Measurements from ENCODE around the gene DIP2C.
"Not testable (repeated sequence)": the region's sequence is repeated elsewhere in the genome, so short reads cannot be mapped to it uniquely, and the experiment has no call there.

The DIP2C gene

GRCh38 chr10:285216-285615 lies 404.3 kb downstream of the DIP2C start:
- DNase-seq = no peak

DNA sequence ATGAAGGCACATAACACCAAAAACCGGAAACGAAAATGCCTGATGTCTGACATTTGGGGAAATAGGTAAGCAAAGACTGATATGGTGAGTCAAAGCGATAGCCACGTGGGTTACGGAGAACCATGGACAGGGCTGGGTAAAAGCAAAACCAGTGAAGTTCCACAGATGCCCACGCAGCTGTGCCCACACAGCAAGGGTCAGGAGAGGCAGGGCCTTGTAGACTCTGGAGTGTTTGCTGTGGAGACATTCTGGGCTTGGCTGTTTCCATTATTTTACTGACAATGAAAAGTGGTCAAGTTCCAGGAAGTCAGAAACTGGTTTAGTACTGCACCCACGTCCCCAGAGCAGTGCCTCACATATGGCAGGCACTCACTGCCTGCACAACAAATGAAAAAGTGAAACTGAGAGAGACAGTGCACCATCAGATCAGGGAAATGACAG lies 405.5 kb downstream of the DIP2C start:
- no peak for DNase-seq

- no peak for DNase-seq
Observed at GRCh38 chr10:283140-283479, 406.4 kb downstream of the DIP2C start.

- no peak for DNase-seq
Observed at GRCh38 chr10:282294-283139, 407.0 kb downstream of the DIP2C start.

GRCh38 chr10:279655-280054 lies 409.8 kb downstream of the DIP2C start:
- no peak for DNase-seq

DNA sequence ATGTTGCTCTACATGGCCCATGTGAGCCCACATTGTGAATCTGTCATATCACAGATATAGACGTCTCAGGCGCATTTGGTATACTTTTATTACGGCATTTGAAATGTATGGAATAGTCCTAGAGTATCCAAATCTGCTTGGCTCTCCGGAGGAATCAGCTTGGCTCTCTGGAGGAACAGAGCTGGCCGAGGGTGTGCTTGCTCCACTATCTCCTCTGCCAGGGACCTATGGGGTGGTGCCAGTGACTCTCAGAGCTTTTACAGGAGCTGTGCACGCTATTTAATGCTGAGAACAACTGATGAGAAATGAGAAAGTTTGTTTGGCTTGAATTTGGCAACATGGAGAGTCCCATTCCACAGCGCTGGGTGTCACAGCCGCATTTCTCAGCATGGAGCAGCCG lies 410.2 kb downstream of the DIP2C start:
- no peak for DNase-seq

DNA sequence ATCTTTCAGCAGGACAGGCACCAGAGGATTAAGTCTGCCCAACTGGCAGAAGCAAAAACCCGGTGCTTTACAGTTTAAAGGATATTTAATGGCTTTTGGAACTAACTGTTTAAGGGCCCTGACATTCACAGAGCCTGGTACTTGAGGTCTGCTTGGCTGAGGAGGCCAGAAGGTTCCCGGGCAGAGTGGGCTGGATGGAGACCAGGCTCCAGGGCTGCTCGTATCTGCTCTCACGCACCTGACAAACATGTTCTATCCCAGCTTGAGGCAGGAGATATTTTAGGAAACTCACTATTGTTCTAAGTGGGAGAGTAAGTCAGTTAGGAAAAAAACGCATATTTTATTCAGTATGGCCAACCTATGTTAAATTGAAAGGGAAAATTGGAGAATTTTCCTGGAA lies 410.8 kb downstream of the DIP2C start:
- no peak for DNase-seq

DNA sequence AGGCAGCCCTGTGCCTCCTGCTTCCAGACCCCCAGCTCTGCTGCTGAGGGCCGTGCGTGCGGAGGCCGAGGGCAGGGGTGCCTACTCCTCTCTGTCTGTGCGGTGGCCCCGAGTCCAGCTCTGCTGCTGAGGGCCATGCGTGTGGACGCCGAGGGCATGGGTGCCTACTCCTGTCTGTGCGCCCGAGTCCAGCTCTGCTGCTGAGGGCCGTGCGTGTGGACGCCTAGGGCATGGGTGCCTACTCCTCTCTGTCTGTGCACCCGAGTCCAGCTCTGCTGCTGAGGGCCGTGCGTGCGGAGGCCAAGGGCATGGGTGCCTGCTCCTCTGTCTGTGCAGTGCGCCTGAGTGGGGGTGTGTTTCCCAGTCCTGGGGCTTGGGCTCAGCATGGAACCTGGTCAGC lies 411.5 kb downstream of the DIP2C start:
- no peak for DNase-seq

DNA sequence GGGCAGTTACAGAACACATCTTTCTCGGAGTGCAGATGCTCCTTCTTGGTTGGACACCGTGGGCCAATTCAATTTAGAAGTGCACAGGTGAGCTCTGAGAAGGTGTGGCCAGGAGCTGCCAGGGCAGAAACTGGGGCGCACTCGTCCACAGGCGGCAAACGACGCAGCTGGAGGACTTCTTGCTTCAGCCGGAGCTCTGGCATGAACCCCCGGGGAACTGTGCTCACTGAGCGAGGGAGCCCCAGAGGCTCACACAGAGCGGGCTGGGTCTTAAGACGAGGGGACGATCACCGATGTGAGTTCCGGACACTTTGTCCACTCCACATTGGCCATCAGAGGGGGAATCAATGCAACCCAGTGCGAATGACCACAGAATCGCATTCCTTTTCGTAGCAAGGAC lies 413.8 kb downstream of the DIP2C start:
- DNase-seq = no peak

DNA sequence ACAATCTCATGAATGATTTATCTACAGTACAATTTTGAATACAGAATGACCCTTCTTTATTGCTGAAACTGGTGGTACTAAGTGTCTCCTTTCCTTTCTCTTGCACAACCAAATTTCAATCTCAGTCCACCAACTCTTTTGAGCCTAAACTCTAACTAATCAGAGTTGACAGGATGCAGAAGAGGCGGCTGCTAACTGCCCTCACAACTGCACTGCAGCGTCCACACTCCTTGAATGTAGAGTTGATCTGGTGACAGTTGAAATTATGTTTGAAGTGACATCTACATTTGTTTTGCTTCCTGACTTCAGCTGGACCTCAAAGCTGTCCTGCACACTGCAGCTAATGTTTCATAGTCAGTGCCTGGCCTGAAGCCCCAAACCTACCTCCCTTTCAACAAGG lies 414.6 kb downstream of the DIP2C start:
- DNase-seq = no peak

DNA sequence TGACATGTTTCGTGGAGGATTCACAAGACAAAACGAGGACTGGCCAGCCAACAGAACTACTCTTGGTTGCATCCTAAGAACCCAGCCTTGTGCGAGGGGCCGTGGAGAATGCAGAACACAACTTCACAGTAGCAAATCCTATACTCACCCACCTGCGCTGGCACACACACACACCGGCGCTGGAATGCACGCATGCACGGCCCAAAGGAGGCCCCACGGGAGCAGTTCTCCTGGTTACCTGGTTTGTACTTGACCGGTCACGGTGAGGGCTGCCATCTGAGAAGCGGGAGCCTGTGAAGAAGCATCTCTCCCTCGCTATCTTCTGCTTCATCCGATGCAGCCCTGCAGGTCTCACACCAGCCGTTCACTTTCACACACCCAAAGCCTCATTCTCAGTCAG lies 416.4 kb downstream of the DIP2C start:
- DNase-seq = no peak

- no peak for DNase-seq
Observed at GRCh38 chr10:271722-272121, 417.7 kb downstream of the DIP2C start.

- DNase-seq = no peak
Observed at GRCh38 chr10:271201-271600, 418.3 kb downstream of the DIP2C start.

DNA sequence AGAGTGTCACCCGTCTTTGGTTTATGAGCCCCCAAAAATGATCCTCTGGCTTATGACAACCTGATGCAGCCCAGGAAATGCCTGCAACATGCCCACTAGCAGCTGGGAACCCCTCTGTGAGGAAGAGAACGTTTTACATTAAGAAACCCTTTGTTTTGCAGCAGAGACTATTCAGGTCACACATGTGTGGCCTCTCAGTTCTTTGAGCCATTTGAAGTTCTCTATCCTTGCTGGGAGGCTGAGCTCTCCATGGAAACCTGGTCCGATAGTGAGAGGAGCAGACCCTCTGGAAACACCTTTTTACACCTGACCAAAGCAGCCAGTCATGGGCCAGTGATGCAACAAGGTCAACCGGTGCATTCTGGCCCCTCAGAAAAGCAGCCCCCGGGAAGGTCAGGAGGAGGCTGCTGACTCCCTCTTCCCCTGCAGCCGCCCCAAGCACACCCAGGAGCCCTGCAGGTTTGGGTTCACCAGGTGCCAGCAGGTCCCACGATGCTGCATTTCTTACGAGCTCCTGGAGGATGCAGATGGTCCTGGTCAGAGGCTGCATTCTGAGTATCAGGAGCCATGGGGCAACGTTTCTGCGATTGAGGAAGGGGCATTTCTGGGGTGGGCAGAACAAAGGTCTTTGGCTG lies 419.9 kb downstream of the DIP2C start:
- no peak for DNase-seq

- no peak for DNase-seq
Observed at GRCh38 chr10:267705-268104, 421.8 kb downstream of the DIP2C start.

DNA sequence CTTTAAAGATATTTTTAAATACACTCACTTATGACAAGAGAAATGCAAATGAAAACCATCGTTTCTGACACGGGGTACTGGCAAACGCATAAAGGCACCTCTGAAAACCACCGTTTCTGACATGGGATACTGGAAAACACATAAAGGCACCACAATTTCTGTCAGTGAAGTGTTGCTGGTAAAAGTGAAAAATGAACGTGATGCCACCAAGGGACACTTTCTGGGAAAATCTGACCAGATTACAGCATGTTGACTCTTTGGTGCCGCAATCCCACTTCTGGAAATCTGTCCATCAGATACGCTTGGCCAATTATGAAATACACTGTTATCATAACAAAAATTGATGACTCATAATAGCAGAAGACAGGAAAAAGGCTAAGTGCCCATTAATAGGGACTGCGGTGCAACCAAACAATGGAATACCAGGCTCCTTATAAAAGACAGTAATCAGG lies 422.5 kb downstream of the DIP2C start:
- no peak for DNase-seq

- DNase-seq = not testable (repeated sequence)
Observed at GRCh38 chr10:265816-266588, 423.5 kb downstream of the DIP2C start.

DNA sequence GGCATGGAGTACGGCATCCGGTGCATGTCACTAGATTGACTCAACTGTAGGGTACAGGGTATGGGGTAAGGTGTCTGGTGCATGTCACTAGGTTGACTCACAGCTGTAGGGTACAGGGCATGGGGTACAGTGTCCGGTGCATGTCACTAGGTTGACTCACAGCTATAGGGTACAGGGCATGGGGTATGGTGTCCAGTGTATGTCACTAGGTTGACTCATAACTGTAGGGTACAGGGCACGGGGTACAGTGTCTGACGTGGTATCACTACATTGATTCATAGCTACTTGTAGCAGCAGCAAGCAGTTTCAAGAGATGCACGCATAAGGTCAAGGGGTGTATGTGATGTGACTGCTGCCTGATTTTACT lies 424.4 kb downstream of the DIP2C start:
- DNase-seq = not testable (repeated sequence)

DNA sequence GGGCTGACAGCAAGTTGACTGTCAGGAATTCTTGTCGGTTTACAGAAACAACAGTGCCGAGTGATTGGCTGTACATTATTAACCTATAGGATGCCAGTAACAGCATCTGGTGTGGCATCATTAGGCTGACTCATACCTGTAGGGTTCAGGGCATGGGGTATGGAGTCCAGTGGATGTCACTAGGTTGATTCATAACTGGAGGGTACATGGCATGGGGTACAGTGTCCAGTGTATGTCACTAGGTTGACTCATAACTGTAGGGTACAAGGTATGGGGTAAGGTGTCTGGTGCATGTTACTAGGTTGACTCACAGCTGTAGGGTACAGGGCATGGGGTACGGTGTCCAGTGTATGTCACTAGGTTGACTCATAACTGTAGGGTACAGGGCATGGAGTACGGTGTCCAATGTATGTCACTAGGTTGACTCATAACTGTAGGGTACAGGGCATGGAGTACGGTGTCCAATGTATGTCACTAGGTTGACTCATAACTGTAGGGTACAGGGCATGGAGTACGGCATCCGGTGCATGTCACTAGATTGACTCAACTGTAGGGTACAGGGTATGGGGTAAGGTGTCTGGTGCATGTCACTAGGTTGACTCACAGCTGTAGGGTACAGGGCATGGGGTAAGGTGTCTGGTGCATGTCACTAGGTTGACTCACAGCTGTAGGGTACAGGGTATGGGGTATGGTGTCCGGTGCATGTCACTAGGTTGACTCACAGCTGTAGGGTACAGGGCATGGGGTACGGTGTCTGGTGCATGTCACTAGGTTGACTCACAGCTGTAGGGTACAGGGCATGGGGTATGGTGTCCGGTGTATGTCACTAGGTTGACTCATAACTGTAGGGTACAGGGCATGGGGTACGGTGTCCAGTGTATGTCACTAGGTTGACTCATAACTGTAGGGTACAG lies 425.1 kb downstream of the DIP2C start:
- DNase-seq = not testable (repeated sequence)

DNA sequence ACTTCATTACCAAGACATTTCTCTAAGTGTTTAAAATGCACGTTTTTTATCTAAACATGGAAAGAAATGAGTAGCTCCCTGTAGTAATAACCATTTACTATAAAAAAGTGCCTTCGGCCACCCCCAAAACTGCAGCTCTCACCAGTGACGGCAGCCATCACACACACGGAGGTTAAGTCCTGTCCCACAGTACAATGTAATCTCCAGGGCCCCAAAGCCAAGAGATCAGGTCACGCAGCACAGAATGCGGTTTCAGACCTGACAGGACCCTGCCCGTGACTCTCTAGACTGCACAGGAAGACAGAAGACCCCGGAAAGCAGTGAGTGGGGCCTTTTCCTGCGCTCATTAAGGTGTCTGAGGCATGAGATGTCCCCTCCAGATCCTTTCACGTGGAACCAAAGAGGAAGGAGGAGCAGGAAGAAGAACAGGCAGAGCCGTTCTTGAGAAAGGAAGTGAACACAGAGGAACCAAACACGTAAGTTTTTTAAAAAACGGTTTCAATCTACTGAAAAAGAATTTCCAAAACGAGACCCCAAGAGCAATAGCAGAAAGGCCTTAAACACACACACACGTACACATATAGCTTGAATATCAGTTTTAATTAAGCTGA lies 428.5 kb downstream of the DIP2C start:
- DNase-seq = no peak

DNA sequence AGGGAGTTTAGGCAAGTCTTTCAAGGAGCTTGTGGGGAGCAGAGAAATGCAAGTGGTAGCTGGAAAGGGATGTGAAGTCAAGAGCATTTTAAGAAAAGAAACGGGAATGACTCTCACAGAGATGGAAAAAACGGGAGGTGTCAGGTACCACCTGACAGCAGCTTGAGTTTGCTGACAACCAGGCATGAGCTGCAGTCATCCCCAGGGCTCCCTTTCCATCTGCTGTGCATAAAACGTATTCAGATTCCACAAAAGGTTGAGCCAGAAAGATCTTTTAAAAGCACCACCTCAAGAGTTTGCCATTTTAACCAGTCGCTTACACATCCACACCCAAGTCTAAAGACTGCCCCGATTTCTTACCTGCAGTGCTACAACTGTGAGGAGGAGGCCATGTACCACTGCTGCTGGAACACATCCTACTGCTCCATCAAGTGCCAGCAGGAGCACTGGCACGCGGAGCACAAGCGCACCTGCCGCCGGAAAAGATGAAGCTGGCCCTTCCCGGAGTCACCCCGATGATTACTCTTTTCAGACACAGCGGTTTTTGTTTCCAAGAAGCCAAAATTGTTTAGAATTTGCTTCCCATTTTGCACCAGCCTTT lies 437.4 kb downstream of the DIP2C start:
- DNase-seq = no peak

DNA sequence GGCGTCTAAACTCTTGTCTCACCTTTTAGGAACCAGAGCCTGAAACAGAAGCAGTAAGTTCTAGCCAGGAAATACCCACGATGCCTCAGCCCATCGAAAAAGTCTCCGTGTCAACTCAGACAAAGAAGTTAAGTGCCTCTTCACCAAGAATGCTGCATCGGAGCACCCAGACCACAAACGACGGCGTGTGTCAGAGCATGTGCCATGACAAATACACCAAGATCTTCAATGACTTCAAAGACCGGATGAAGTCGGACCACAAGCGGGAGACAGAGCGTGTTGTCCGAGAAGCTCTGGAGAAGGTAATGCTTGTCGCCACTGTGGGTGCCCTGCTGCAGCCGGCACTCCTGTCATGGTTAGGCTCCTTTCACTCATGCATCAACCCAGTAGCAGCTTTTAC lies 441.2 kb downstream of the DIP2C start:
- DNase-seq = no peak
